GM23338 (cell line): ENCODE data around the gene TMEM126B. TPM values are rescaled to one million over a fixed set of nuclear protein-coding genes. Genes with fewer than 3 reads are reported as not detected.

Source experiments
- ATAC-seq: fragments of 200-7000 bp; cut with Tn5 transposase; 3 replicates; pipeline ENCODE4 v1.9.1; 2020
- DNase-seq: peaks from one replicate; pipeline ENCODE4 v3.0.0-alpha.2; 2015; ENCODE audit warnings: low spot score
- H2AFZ ChIP-seq: fragments of 200-600 bp; sonication (generic); 2 replicates; pipeline ENCODE4 v1.8.0; 2016; ENCODE audit warnings: antibody characterized with exemption, mild to moderate bottlenecking, moderate library complexity
- H3F3A ChIP-seq: fragments of 200-600 bp; sonication (generic); replicated peaks from 2 replicates; pipeline ENCODE4 v1.8.0; 2017; ENCODE audit warnings: antibody characterized with exemption, mixed run types, low read depth
- H3K27ac ChIP-seq: fragments of 200-600 bp; sonication (generic); 2 replicates; pipeline ENCODE4 v1.6.1; 2016; ENCODE audit warnings: low read depth
- H3K27me3 ChIP-seq: fragments of 200-600 bp; sonication (generic); 2 replicates; pipeline ENCODE4 v1.8.0; 2016; ENCODE audit warnings: mild to moderate bottlenecking, mixed run types, moderate library complexity; ENCODE audit not compliant: insufficient read depth
- H3K36me3 ChIP-seq: fragments of 200-600 bp; sonication (generic); 2 replicates; pipeline ENCODE4 v1.8.0; 2016; ENCODE audit warnings: mild to moderate bottlenecking; ENCODE audit not compliant: insufficient read depth
- H3K4me1 ChIP-seq: fragments of 200-600 bp; sonication (generic); 2 replicates; pipeline ENCODE4 v1.8.0; 2016; ENCODE audit warnings: mild to moderate bottlenecking, moderate library complexity; ENCODE audit not compliant: insufficient read depth
- H3K4me2 ChIP-seq: fragments of 200-600 bp; sonication (generic); 2 replicates; pipeline ENCODE4 v1.7.1; 2017; ENCODE audit warnings: mixed run types
- H3K4me3 ChIP-seq: fragments of 200-600 bp; sonication (generic); 2 replicates; pipeline ENCODE4 v1.6.1; 2016; ENCODE audit warnings: mixed run types
- H3K79me2 ChIP-seq: fragments of 200-600 bp; sonication (generic); replicated peaks from 2 replicates; pipeline ENCODE4 v1.8.0; 2017; ENCODE audit warnings: mild to moderate bottlenecking; ENCODE audit not compliant: insufficient read depth
- H3K9me2 ChIP-seq: fragments of 200-600 bp; sonication (generic); 2 replicates; pipeline ENCODE4 v1.8.0; 2017; ENCODE audit not compliant: insufficient read depth
- H4K20me1 ChIP-seq: fragments of 200-600 bp; sonication (generic); replicated peaks from 2 replicates; pipeline ENCODE4 v1.8.0; 2017; ENCODE audit warnings: mild to moderate bottlenecking; ENCODE audit not compliant: insufficient read depth
- H3K27ac Mint-ChIP-seq: 2 replicates; pipeline ENCODE4 v1.8.0; 2020; ENCODE audit warnings: inconsistent platforms, mild to moderate bottlenecking, moderate library complexity, mixed read lengths
- H3K27me3 Mint-ChIP-seq: 3 replicates; pipeline ENCODE4 v1.8.0; 2022; ENCODE audit warnings: low read depth, mild to moderate bottlenecking, moderate library complexity, mixed read lengths, inconsistent platforms; ENCODE audit not compliant: insufficient read depth, poor library complexity
- H3K36me3 Mint-ChIP-seq: 3 replicates; pipeline ENCODE4 v1.8.0; 2021; ENCODE audit warnings: low read depth, mild to moderate bottlenecking, inconsistent platforms, moderate library complexity, mixed read lengths
- H3K4me1 Mint-ChIP-seq: 3 replicates; pipeline ENCODE4 v1.8.0; 2020; ENCODE audit warnings: mild to moderate bottlenecking, inconsistent platforms, mixed read lengths
- H3K4me3 Mint-ChIP-seq: 3 replicates; pipeline ENCODE4 v1.8.0; 2021; ENCODE audit warnings: moderate library complexity, mild to moderate bottlenecking, inconsistent platforms, mixed read lengths
- H3K9me3 Mint-ChIP-seq: 3 replicates; pipeline ENCODE4 v1.8.0; 2020; ENCODE audit warnings: moderate library complexity, mild to moderate bottlenecking, inconsistent platforms, mixed read lengths
- ETS1 ChIP-seq: IDR thresholded peaks from 2 replicates; pipeline ENCODE4 v1.6.1; 2016; ENCODE audit warnings: antibody characterized with exemption
- EZH2 ChIP-seq: fragments of 200-600 bp; sonication (generic); IDR thresholded peaks from one replicate; pipeline ENCODE4 v1.8.0; 2017; ENCODE audit warnings: antibody characterized with exemption, mild to moderate bottlenecking, low read depth; ENCODE audit not compliant: unreplicated experiment
- JUNB ChIP-seq: IDR thresholded peaks from one replicate; pipeline ENCODE4 v1.6.1; 2016; ENCODE audit warnings: antibody characterized with exemption; ENCODE audit not compliant: unreplicated experiment
- NANOG ChIP-seq: IDR thresholded peaks from 2 replicates; pipeline ENCODE4 v1.6.1; 2016; ENCODE audit warnings: antibody characterized with exemption, borderline replicate concordance
- POLR2AphosphoS5 ChIP-seq: IDR thresholded peaks from 2 replicates; pipeline ENCODE4 v1.6.1; 2016; ENCODE audit warnings: antibody characterized with exemption, low read depth
- REST ChIP-seq: IDR thresholded peaks from one replicate; pipeline ENCODE4 v1.6.1; 2018; ENCODE audit warnings: antibody characterized with exemption; ENCODE audit not compliant: unreplicated experiment
- STAT1 ChIP-seq: IDR thresholded peaks from one replicate; pipeline ENCODE4 v1.6.1; 2016; ENCODE audit warnings: antibody characterized with exemption; ENCODE audit not compliant: unreplicated experiment
- ZNF331 ChIP-seq: fragments of 250-450 bp; sonication (Bioruptor Pico); IDR thresholded peaks from 2 replicates; pipeline ENCODE4 v1.5.0; 2020; ENCODE audit warnings: low read depth, mild to moderate bottlenecking, moderate library complexity
- ZNF462 ChIP-seq: fragments of 250-450 bp; sonication (Bioruptor Pico); IDR thresholded peaks from 2 replicates; pipeline ENCODE4 v1.5.0; 2020; ENCODE audit warnings: mild to moderate bottlenecking, moderate library complexity
- polyA plus RNA-seq: library from polyadenylated mRNA; unstranded; fragments of >200 nt; fragmentation: Nextera tagmentation; extraction: Ambion mirVana; gene quantifications from 2 replicates; pipeline ENCODE4 v1.2.1, GENCODE V29; 2016
- total RNA-seq: library from RNA; depleted of rRNA; stranded (reverse); fragments of >200 nt; shearing (Covaris generic); gene quantifications from 2 replicates; pipeline ENCODE4 v1.2.3, GENCODE V29; 2014
- TF ChIP-seq, protein P1 (sequence below), 2 experiments: fragments of 200-600 bp in 1 of 2; sonication (generic) in 1 of 2; conservative IDR thresholded peaks; 2 replicates each; pipeline versions ENCODE4 v1.5.1 to v1.6.1; 2016 to 2017; ENCODE audit warnings: antibody characterized with exemption in 2 of 2, low read depth in 2 of 2, mild to moderate bottlenecking in 2 of 2, moderate library complexity in 1 of 2

Gene TMEM126B
- total and polyA plus RNA-seq, 2 experiments from 2014 or later: 93.0 to 169 TPM

- no peaks in the 10 kb centered on the region for H3K36me3 ChIP-seq
- no peak overlapping the region; the same call in 1 of the 2 replicates for H3K27ac Mint-ChIP-seq
- TF ChIP-seq ETS1 (no peak), NANOG (no peak), ZNF462 (CRISPR knock-in tag) (no peak), JUNB (no peak), STAT1 (no peak), POLR2AphosphoS5 (no peak), REST (no peak), EZH2 (no peak), ZNF331 (CRISPR knock-in tag) (no peak)
- TF ChIP-seq, protein P1, sequence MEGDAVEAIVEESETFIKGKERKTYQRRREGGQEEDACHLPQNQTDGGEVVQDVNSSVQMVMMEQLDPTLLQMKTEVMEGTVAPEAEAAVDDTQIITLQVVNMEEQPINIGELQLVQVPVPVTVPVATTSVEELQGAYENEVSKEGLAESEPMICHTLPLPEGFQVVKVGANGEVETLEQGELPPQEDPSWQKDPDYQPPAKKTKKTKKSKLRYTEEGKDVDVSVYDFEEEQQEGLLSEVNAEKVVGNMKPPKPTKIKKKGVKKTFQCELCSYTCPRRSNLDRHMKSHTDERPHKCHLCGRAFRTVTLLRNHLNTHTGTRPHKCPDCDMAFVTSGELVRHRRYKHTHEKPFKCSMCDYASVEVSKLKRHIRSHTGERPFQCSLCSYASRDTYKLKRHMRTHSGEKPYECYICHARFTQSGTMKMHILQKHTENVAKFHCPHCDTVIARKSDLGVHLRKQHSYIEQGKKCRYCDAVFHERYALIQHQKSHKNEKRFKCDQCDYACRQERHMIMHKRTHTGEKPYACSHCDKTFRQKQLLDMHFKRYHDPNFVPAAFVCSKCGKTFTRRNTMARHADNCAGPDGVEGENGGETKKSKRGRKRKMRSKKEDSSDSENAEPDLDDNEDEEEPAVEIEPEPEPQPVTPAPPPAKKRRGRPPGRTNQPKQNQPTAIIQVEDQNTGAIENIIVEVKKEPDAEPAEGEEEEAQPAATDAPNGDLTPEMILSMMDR (conservative IDR thresholded peaks at IDR 0.05; ENCODE audit: low read depth in 2 of 2): no peak
- no peaks in the 10 kb centered on the region; the same call in 1 of the 2 replicates for H3K4me1 ChIP-seq
- H3K4me2 ChIP-seq: no peak overlapping the region
- H3K4me3 ChIP-seq: no peak overlapping the region
- no peaks in the 10 kb centered on the region for H3K27me3 ChIP-seq
- no peaks in the 10 kb centered on the region for H3K9me3 Mint-ChIP-seq
- no peaks in the 10 kb centered on the region for H4K20me1 ChIP-seq
- peaks cover 2% of the 10 kb centered on the region for H3K27me3 Mint-ChIP-seq
- peaks cover 7% of the 10 kb centered on the region; the same call in 2 of the 3 replicates for H3K4me1 Mint-ChIP-seq
- H3K36me3 Mint-ChIP-seq: no peaks in the 10 kb centered on the region; the same call in 2 of the 3 replicates
- no peaks in the 10 kb centered on the region for H3F3A ChIP-seq
- no peak overlapping the region for H3K27ac ChIP-seq
- peak overlapping the region; percentile 73; the same call in 1 of the 2 replicates for H2AFZ ChIP-seq
- H3K9me2 ChIP-seq: no peaks in the 10 kb centered on the region
- no peak for DNase-seq
- H3K4me3 Mint-ChIP-seq: no peak overlapping the region
- H3K79me2 ChIP-seq: no peaks in the 10 kb centered on the region
- ATAC-seq: peak; percentile 21; the same call in 1 of the 3 replicates
Measured at GRCh38 chr11:85685125-85685819, 56.9 kb downstream of the TMEM126B start.
